ENCODE data around the gene ALX1. TPM values are rescaled to one million over a fixed set of nuclear protein-coding genes. Genes with fewer than 3 reads are reported as not detected.
A peak's percentile ranks its signal among the peaks of the same experiment; 100 is the strongest.

The ALX1 gene
- total RNA-seq, 1 experiment from 2014 or later, result 2.9 TPM

DNA sequence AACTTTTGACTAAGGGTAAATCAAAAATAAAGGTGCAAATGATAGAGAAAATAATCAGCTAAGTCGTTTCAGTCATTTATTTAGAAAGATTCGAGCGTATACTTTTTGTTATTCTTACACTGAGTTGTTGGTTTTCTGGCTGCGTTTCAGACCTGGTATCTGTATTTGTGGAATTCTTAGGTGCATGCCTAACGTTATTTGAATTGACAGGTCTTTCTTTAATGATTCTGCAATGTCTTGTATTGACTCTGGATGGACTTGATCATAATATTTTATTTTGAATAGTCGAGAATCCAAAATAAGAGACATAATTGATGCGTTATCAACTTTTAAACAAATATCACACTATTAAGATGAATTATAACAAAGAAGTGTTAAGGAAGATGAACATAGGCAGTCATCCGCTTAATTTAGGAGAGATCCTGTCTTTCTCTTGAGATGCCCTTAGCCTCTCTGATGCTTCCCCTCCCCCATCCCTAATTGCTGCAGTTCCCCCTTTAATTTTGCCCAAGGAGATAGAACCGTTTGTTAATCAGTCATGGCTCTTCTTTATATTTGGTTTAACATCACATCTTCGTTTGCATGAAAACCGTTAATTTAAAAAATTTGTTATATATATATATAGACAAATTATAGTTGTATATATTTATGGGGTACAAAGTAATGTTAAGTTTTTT is 1.8 kb downstream of the ALX1 start:
- peak overlapping the region; percentile 94 for H3K27ac Mint-ChIP-seq (ENCODE audit: unreplicated experiment)
- intact Hi-C loops (cut with micrococcal nuclease; ENCODE audit: unreplicated experiment), result loop anchor here (5.0 kb wide), 2 partner anchors 124 to 204 kb away; no protein-coding TSS in a partner anchor
- H3K4me1 Mint-ChIP-seq (ENCODE audit: low read depth, unreplicated experiment), result no peaks in the 10 kb centered on the region
- H3K27me3 Mint-ChIP-seq (ENCODE audit: unreplicated experiment), result no peaks in the 10 kb centered on the region
- no peak for DNase-seq
- TSS peak; percentile 38 for BruUV-seq (replicated peaks)
- TF ChIP-seq, protein P1, sequence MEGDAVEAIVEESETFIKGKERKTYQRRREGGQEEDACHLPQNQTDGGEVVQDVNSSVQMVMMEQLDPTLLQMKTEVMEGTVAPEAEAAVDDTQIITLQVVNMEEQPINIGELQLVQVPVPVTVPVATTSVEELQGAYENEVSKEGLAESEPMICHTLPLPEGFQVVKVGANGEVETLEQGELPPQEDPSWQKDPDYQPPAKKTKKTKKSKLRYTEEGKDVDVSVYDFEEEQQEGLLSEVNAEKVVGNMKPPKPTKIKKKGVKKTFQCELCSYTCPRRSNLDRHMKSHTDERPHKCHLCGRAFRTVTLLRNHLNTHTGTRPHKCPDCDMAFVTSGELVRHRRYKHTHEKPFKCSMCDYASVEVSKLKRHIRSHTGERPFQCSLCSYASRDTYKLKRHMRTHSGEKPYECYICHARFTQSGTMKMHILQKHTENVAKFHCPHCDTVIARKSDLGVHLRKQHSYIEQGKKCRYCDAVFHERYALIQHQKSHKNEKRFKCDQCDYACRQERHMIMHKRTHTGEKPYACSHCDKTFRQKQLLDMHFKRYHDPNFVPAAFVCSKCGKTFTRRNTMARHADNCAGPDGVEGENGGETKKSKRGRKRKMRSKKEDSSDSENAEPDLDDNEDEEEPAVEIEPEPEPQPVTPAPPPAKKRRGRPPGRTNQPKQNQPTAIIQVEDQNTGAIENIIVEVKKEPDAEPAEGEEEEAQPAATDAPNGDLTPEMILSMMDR (IDR thresholded peaks at IDR 0.05; ENCODE audit: unreplicated experiment), result no peak
- H3K4me3 Mint-ChIP-seq (ENCODE audit: low read depth, unreplicated experiment), result peak overlapping the region; percentile 91
- CTCF ChIA-PET, result no interaction called here
- H3K36me3 Mint-ChIP-seq (ENCODE audit: insufficient read depth, unreplicated experiment), result peaks cover 13% of the 10 kb centered on the region
- H3K9me3 Mint-ChIP-seq (ENCODE audit: low read depth, unreplicated experiment), result no peaks in the 10 kb centered on the region

DNA sequence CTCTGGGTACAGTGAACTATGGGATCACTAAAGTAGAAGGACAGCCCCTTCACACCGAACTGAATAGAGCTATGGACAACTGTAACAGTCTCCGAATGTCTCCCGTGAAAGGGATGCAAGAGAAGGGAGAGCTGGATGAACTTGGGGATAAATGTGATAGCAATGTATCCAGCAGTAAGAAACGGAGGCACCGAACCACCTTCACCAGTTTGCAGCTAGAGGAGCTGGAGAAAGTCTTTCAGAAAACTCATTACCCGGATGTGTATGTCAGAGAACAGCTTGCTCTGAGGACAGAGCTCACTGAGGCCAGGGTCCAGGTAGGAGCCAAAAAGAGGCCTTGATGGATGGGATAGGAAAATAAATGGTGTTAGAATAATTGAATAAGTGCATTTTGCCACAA is 3.5 kb downstream of the ALX1 start:
- no TSS peak for BruUV-seq (replicated peaks)
- no peak overlapping the region for H3K4me3 Mint-ChIP-seq (ENCODE audit: low read depth, unreplicated experiment)
- DNase-seq, result no peak
- H3K9me3 Mint-ChIP-seq (ENCODE audit: low read depth, unreplicated experiment), result no peaks in the 10 kb centered on the region
- intact Hi-C loops (cut with micrococcal nuclease; ENCODE audit: unreplicated experiment), result loop anchor here (5.0 kb wide), 2 partner anchors 126 to 206 kb away; no protein-coding TSS in a partner anchor
- TF ChIP-seq, protein P1 (IDR thresholded peaks at IDR 0.05; ENCODE audit: unreplicated experiment), result no peak
- H3K4me1 Mint-ChIP-seq (ENCODE audit: low read depth, unreplicated experiment), result no peaks in the 10 kb centered on the region
- H3K36me3 Mint-ChIP-seq (ENCODE audit: insufficient read depth, unreplicated experiment), result peaks cover 13% of the 10 kb centered on the region
- H3K27ac Mint-ChIP-seq (ENCODE audit: unreplicated experiment), result no peak overlapping the region
- no peaks in the 10 kb centered on the region for H3K27me3 Mint-ChIP-seq (ENCODE audit: unreplicated experiment)
- CTCF ChIA-PET, result no interaction called here

DNA sequence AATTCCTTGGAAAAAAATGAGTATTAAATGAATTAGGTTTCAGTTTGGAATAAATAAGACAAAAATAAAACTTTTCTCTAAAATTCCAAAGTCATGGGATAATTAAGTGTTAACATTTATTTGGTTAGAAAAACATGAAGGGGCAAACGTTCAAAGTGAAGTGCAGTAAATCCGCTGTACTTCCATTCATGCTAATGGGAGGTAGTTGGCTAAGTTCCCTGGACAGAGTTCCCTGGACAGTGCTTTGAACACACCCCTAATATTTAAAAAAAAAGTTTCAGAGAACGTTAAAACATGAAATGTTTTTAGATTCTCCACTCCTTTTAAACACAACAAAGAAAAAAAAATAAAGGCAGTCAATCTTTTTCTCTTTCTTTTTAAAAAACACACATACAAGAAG is 16.3 kb downstream of the ALX1 start:
- H3K4me3 Mint-ChIP-seq (ENCODE audit: low read depth, unreplicated experiment), result no peak overlapping the region

DNA sequence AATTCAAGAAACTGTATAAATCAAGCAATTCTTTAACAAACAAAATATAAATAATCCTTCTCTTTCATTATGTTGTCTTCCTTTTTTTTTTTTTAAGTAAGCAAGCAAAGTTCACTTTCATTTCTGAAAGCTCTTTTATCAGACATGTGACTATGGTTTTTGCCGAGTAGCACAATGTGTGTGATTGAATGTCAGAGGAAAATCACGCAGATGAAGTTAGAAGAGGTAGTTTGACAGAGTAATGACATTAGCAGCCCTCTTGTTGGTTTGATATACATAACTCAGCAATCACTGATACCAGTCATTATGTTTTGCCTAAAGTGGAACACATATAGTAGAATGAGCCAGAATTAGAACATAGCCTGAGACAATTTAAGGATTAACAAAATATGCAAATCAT is 19.0 kb downstream of the ALX1 start:
- H3K4me1 Mint-ChIP-seq (ENCODE audit: low read depth, unreplicated experiment), result no peaks in the 10 kb centered on the region
- intact Hi-C loops (cut with micrococcal nuclease; ENCODE audit: unreplicated experiment), result no loop called here
- no peak for DNase-seq
- no TSS peak for BruUV-seq (replicated peaks)
- H3K4me3 Mint-ChIP-seq (ENCODE audit: low read depth, unreplicated experiment), result no peak overlapping the region
- H3K27me3 Mint-ChIP-seq (ENCODE audit: unreplicated experiment), result no peaks in the 10 kb centered on the region
- H3K27ac Mint-ChIP-seq (ENCODE audit: unreplicated experiment), result no peak overlapping the region
- CTCF ChIA-PET, result interaction anchor here (0.7 kb wide), 1 partner anchor 12 kb away, joined by 3 read pairs; no protein-coding TSS in a partner anchor
- TF ChIP-seq, protein P1 (IDR thresholded peaks at IDR 0.05; ENCODE audit: unreplicated experiment), result no peak
- H3K9me3 Mint-ChIP-seq (ENCODE audit: low read depth, unreplicated experiment), result no peaks in the 10 kb centered on the region
- H3K36me3 Mint-ChIP-seq (ENCODE audit: insufficient read depth, unreplicated experiment), result no peaks in the 10 kb centered on the region

More for the DNA sequence above, 16.3 kb downstream of the ALX1 start:
- Mint-ChIP-seq H3K27ac (ENCODE audit: unreplicated experiment) (no peak overlapping the region), H3K27me3 (ENCODE audit: unreplicated experiment) (no peaks in the 10 kb centered on the region), H3K36me3 (ENCODE audit: insufficient read depth, unreplicated experiment) (no peaks in the 10 kb centered on the region), H3K4me1 (ENCODE audit: low read depth, unreplicated experiment) (no peaks in the 10 kb centered on the region), H3K9me3 (ENCODE audit: low read depth, unreplicated experiment) (no peaks in the 10 kb centered on the region)
- intact Hi-C loops (cut with micrococcal nuclease; ENCODE audit: unreplicated experiment), result no loop called here
- TF ChIP-seq, protein P1 (IDR thresholded peaks at IDR 0.05; ENCODE audit: unreplicated experiment), result no peak
- CTCF ChIA-PET, result no interaction called here
- BruUV-seq (replicated peaks), result no TSS peak
- DNase-seq, result no peak
